ENCODE measurements around the gene ABLIM3. TPM values are rescaled to one million over a fixed set of nuclear protein-coding genes. Genes with fewer than 3 reads are reported as not detected.

Gene ABLIM3
- total and polyA plus RNA-seq, 4 donors, result 8.0 to 54.2 (median 33.6) TPM

- H3K27me3 ChIP-seq (ENCODE audit: control insufficient read depth in 3 of 3, insufficient read depth in 3 of 3, low read length in 2 of 3), result no peaks in the 10 kb centered on the region
- no peak for ATAC-seq (ENCODE audit: insufficient read depth, low FRiP score)
- TF ChIP-seq CTCF (IDR thresholded peaks at IDR 0.05; ENCODE audit: control extremely low read depth, extremely low read depth), result no peak
- H3K9me3 ChIP-seq (ENCODE audit: control insufficient read depth in 4 of 4, insufficient read depth in 3 of 4, low read length in 3 of 4), result no peaks in the 10 kb centered on the region
- no peak for DNase-seq
- WGBS, 2 donors, result 92 to 94% methylated on average over 4 of the region's 4 CpGs
- H3K9ac ChIP-seq (ENCODE audit: insufficient read depth in 1 of 2, low read length in 2 of 2), result no peak overlapping the region
- peak overlapping the region; percentile 72 to 86 for H3K27ac ChIP-seq (ENCODE audit: low read depth in 1 of 2, low read length in 1 of 2)
- no peak overlapping the region for H3K4me3 ChIP-seq
- peaks cover 16 to 79% (median 46%) of the 10 kb centered on the region in 5 donors for H3K4me1 ChIP-seq (ENCODE audit: control insufficient read depth in 5 of 5, insufficient read depth in 5 of 5, low read length in 5 of 5)
- H3K36me3 ChIP-seq (ENCODE audit: control insufficient read depth in 4 of 4, insufficient read depth in 4 of 4, low read length in 4 of 4), result peaks cover 0 to 9% (median under 1%) of the 10 kb centered on the region in 4 donors
Measured at GRCh38 chr5:149153193-149153750, 12.0 kb downstream of the ABLIM3 start.

GRCh38 chr5:149153751-149154610, 12.7 kb downstream of the ABLIM3 start:
- H3K27me3 ChIP-seq (ENCODE audit: control insufficient read depth in 3 of 3, insufficient read depth in 3 of 3, low read length in 2 of 3), result no peaks in the 10 kb centered on the region
- DNase-seq (no peak), ATAC-seq (ENCODE audit: insufficient read depth, low FRiP score) (no peak)
- H3K27ac ChIP-seq (ENCODE audit: low read depth in 1 of 2, low read length in 1 of 2), result peak overlapping the region; percentile 72 to 86
- H3K4me3 ChIP-seq, result no peak overlapping the region
- peaks cover 0 to 9% (median under 1%) of the 10 kb centered on the region in 4 donors for H3K36me3 ChIP-seq (ENCODE audit: control insufficient read depth in 4 of 4, insufficient read depth in 4 of 4, low read length in 4 of 4)
- peaks cover 14 to 73% (median 46%) of the 10 kb centered on the region in 5 donors for H3K4me1 ChIP-seq (ENCODE audit: control insufficient read depth in 5 of 5, insufficient read depth in 5 of 5, low read length in 5 of 5)
- no peak for TF ChIP-seq CTCF (IDR thresholded peaks at IDR 0.05; ENCODE audit: control extremely low read depth, extremely low read depth)
- H3K9ac ChIP-seq (ENCODE audit: insufficient read depth in 1 of 2, low read length in 2 of 2), result no peak overlapping the region
- 32 to 43% methylated on average over 8 of the region's 8 CpGs for WGBS, 2 donors
- no peaks in the 10 kb centered on the region for H3K9me3 ChIP-seq (ENCODE audit: control insufficient read depth in 4 of 4, insufficient read depth in 3 of 4, low read length in 3 of 4)

DNA sequence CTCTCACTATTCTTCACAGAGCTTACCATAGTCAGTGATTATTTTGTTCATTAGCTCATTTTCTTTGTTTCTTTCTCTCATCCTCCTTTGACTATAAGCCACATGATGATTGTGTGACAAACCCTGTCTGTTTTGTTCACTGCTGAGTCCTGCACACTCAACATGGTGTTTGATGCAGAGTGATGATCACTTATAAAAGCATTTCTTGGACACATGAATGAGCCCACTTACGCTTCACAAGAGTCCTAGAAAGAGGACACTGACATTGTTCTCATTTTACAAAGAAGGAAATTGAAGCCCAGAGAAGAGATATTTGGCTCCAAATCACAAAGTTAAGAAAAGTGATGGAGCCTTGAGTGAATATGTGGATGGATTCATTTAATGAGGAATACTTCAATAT, 13.4 kb downstream of the ABLIM3 start:
- no peaks in the 10 kb centered on the region for H3K9me3 ChIP-seq (ENCODE audit: control insufficient read depth in 4 of 4, insufficient read depth in 3 of 4, low read length in 3 of 4)
- H3K27me3 ChIP-seq (ENCODE audit: control insufficient read depth in 3 of 3, insufficient read depth in 3 of 3, low read length in 2 of 3), result no peaks in the 10 kb centered on the region
- 93 to 95% methylated on average over 1 of the region's 1 CpG for WGBS, 2 donors
- peaks cover 0 to 9% (median under 1%) of the 10 kb centered on the region in 4 donors for H3K36me3 ChIP-seq (ENCODE audit: control insufficient read depth in 4 of 4, insufficient read depth in 4 of 4, low read length in 4 of 4)
- ATAC-seq (ENCODE audit: insufficient read depth, low FRiP score), result no peak
- peak overlapping the region in 1 of 2 donors; percentile 86 for H3K27ac ChIP-seq (ENCODE audit: low read depth in 1 of 2, low read length in 1 of 2)
- TF ChIP-seq CTCF (IDR thresholded peaks at IDR 0.05; ENCODE audit: control extremely low read depth, extremely low read depth), result no peak
- H3K4me1 ChIP-seq (ENCODE audit: control insufficient read depth in 5 of 5, insufficient read depth in 5 of 5, low read length in 5 of 5), result peaks cover 14 to 67% (median 44%) of the 10 kb centered on the region in 5 donors
- H3K9ac ChIP-seq (ENCODE audit: insufficient read depth in 1 of 2, low read length in 2 of 2), result no peak overlapping the region
- DNase-seq, result no peak
- H3K4me3 ChIP-seq, result no peak overlapping the region
